Aortic smooth muscle cell (primary cell): ENCODE data around the gene ADGRD1. TPM values are rescaled to one million over a fixed set of nuclear protein-coding genes. Genes with fewer than 3 reads are reported as not detected.

Source experiments
- total RNA-seq: library from RNA; depleted of rRNA; stranded (reverse); fragments of >200 nt; gene quantifications from 2 replicates; pipeline ENCODE4 v1.2.3, GENCODE V29; 2014

The ADGRD1 gene
- total RNA-seq = 0.13 and 1.4 TPM in 2 replicates

GRCh38 chr12:130953771-130954543, at the start of gene ADGRD1:
Gene ADGRD1, plus strand, starts transcription at chr12:130953907. Its CDS starts 559 bp downstream, at chr12:130954466.

Other genes starting within 250 kb of the ADGRD1 start
- gene RIMBP2, start 237.6 kb upstream of the ADGRD1 start, total RNA-seq = not detected in 2 replicates
- gene STX2, start 114.7 kb upstream of the ADGRD1 start, total RNA-seq = 46.5 and 54.0 TPM in 2 replicates
- gene RAN, start 81.8 kb upstream of the ADGRD1 start, total RNA-seq = 654 and 811 TPM in 2 replicates